WTC11 (cell line): ENCODE results near the gene BRPF1. TPM values are rescaled to one million over a fixed set of nuclear protein-coding genes. Genes with fewer than 3 reads are reported as not detected.
"Not testable (repeated sequence)": the region's sequence is repeated elsewhere in the genome, so short reads cannot be mapped to it uniquely, and the experiment has no call there.

Experiments used
- ATAC-seq: fragments of 200-7000 bp; cut with Tn5 transposase; 2 replicates; pipeline ENCODE4 v1.10.0; 2021; ENCODE audit warnings: mild to moderate bottlenecking, moderate library complexity
- CTCF ChIA-PET: fragments of 300-600 bp; sonication (Branson Sonifier 250); formaldehyde crosslinking; loops from one replicate; lab custom pipeline; 2021; ENCODE audit warnings: antibody characterized with exemption; lab: Charles Lee
- POLR2A ChIA-PET: fragments of 350-600 bp; sonication (Branson Sonifier 250); formaldehyde crosslinking; loops from one replicate; lab custom pipeline; 2021; ENCODE audit warnings: antibody characterized with exemption; lab: Charles Lee
- DNase-seq: peaks from one replicate; pipeline ENCODE4 v3.0.0; 2021; ENCODE audit warnings: low spot score
- H3K27ac Mint-ChIP-seq: 2 replicates; pipeline ENCODE4 v1.8.0; 2021; ENCODE audit warnings: mixed read lengths
- H3K27me3 Mint-ChIP-seq: 2 replicates; pipeline ENCODE4 v1.8.0; 2021; ENCODE audit warnings: low read depth, mild to moderate bottlenecking, moderate library complexity, mixed read lengths
- H3K36me3 Mint-ChIP-seq: 2 replicates; pipeline ENCODE4 v1.8.0; 2021; ENCODE audit warnings: mixed read lengths
- H3K4me1 Mint-ChIP-seq: 2 replicates; pipeline ENCODE4 v1.8.0; 2022; ENCODE audit warnings: mixed read lengths
- H3K4me3 Mint-ChIP-seq: 2 replicates; pipeline ENCODE4 v1.8.0; 2021; ENCODE audit warnings: mild to moderate bottlenecking, moderate library complexity, mixed read lengths
- H3K9me3 Mint-ChIP-seq: 2 replicates; pipeline ENCODE4 v1.8.0; 2021; ENCODE audit warnings: mixed read lengths
- CTCF ChIP-seq: fragments of 200-600 bp; IDR thresholded peaks from 2 replicates; pipeline ENCODE4 v1.8.0; 2022; ENCODE audit warnings: antibody characterized with exemption
- ESRRA ChIP-seq: sonication (generic); formaldehyde crosslinking; IDR thresholded peaks from 2 replicates; pipeline ENCODE4 v1.8.1; 2022; ENCODE audit warnings: mild to moderate bottlenecking, missing genetic modification reagents, borderline replicate concordance
- GABPB1 ChIP-seq: sonication (generic); formaldehyde crosslinking; IDR thresholded peaks from 2 replicates; pipeline ENCODE4 v1.8.1; 2023; ENCODE audit warnings: mild to moderate bottlenecking, missing genetic modification reagents
- GTF2I ChIP-seq: fragments of 250-450 bp; sonication (Bioruptor Pico); conservative IDR thresholded peaks from 2 replicates; pipeline ENCODE4 v1.4.0; 2021; ENCODE audit warnings: mild to moderate bottlenecking
- NR1H2 ChIP-seq: sonication (generic); formaldehyde crosslinking; IDR thresholded peaks from 2 replicates; pipeline ENCODE4 v1.9.0; 2021; ENCODE audit warnings: mild to moderate bottlenecking, moderate library complexity, missing genetic modification reagents
- PREB ChIP-seq: sonication (generic); formaldehyde crosslinking; IDR thresholded peaks from 2 replicates; pipeline ENCODE4 v1.8.1; 2022; ENCODE audit warnings: mild to moderate bottlenecking, missing genetic modification reagents, moderate library complexity, borderline replicate concordance
- SOX15 ChIP-seq: fragments of 250-450 bp; sonication (Bioruptor Pico); IDR thresholded peaks from 2 replicates; pipeline ENCODE4 v1.9.0; 2021; ENCODE audit warnings: mild to moderate bottlenecking
- TEAD1 ChIP-seq: sonication (generic); formaldehyde crosslinking; IDR thresholded peaks from 2 replicates; pipeline ENCODE4 v1.8.0; 2022; ENCODE audit warnings: mild to moderate bottlenecking, missing genetic modification reagents
- USF1 ChIP-seq: sonication (generic); formaldehyde crosslinking; IDR thresholded peaks from 2 replicates; pipeline ENCODE4 v1.8.0; 2022; ENCODE audit warnings: mild to moderate bottlenecking, missing genetic modification reagents
- USF2 ChIP-seq: sonication (generic); formaldehyde crosslinking; IDR thresholded peaks from 2 replicates; pipeline ENCODE4 v1.8.1; 2023; ENCODE audit warnings: mild to moderate bottlenecking, missing genetic modification reagents, moderate library complexity
- ZNF425 ChIP-seq: fragments of 250-450 bp; sonication (Bioruptor Pico); conservative IDR thresholded peaks from 2 replicates; pipeline ENCODE4 v1.9.0; 2021; ENCODE audit warnings: mild to moderate bottlenecking
- ZSCAN18 ChIP-seq: fragments of 250-450 bp; sonication (Bioruptor Pico); IDR thresholded peaks from 2 replicates; pipeline ENCODE4 v2.1.2; 2022; ENCODE audit warnings: mild to moderate bottlenecking, moderate library complexity
- total RNA-seq: library from RNA; stranded (reverse); gene quantifications from 3 replicates; pipeline ENCODE4 v1.2.3, GENCODE V29; 2021

BRPF1 gene
- total RNA-seq, 1 experiment from 2014 or later = 22.8 TPM

GRCh38 chr3:9769426-9770275 lies 38.1 kb downstream of the BRPF1 start, which contains the start of gene CAMK1 (continued):
- TF ChIP-seq ZSCAN18 (CRISPR knock-in tag) (no peak), TEAD1 (0 out of 2 replicates have a peak, but pooled peaks have one; percentile 32), ESRRA (CRISPR knock-in tag) (no peak), PREB (CRISPR knock-in tag) (no peak), NR1H2 (CRISPR knock-in tag) (no peak), SOX15 (no peak), ZNF425 (CRISPR knock-in tag) (no peak), CTCF (no peak), GABPB1 (no peak)

- peak; percentile 8 for ATAC-seq
- H3K9me3 Mint-ChIP-seq = no peaks in the 10 kb centered on the region
- ChIA-PET POLR2A (interaction anchor here (0.6 to 1.5 kb wide), 3 partner anchors 20 to 344 kb away, joined by 3 to 8 read pairs (median 3); partner anchors contain the start of genes ARPC4 and OGG1), CTCF (interaction anchor here (0.9 to 2.8 kb wide), 6 partner anchors 12 to 176 kb away, joined by 3 to 13 read pairs (median 3); partner anchors contain the start of genes ARPC4 and TADA3)
- H3K27ac Mint-ChIP-seq = no peak overlapping the region
- peaks cover 86% of the 10 kb centered on the region for H3K27me3 Mint-ChIP-seq
- H3K4me3 Mint-ChIP-seq = peak overlapping the region; percentile 69
- TF ChIP-seq GTF2I (CRISPR knock-in tag) (peak; percentile 3; the same call in 1 of the 2 replicates), USF2 (CRISPR knock-in tag) (peak; percentile 81), TEAD1 (no peak), USF1 (CRISPR knock-in tag) (peak; percentile 70)
- H3K36me3 Mint-ChIP-seq = no peaks in the 10 kb centered on the region
- no peak for DNase-seq
- H3K4me1 Mint-ChIP-seq = peaks cover 15% of the 10 kb centered on the region
Observed at GRCh38 chr3:9770276-9770812, 38.8 kb downstream of the BRPF1 start.

- H3K4me3 Mint-ChIP-seq = peak overlapping the region; percentile 69
- not testable (repeated sequence) for H3K36me3 Mint-ChIP-seq, DNase-seq, H3K27ac Mint-ChIP-seq, ATAC-seq, H3K9me3 Mint-ChIP-seq
- peaks cover 90% of the 10 kb centered on the region for H3K27me3 Mint-ChIP-seq
- CTCF ChIA-PET = interaction anchor here (1.0 to 2.8 kb wide), 3 partner anchors 12 to 56 kb away, joined by 3 to 13 read pairs (median 3); no protein-coding TSS in a partner anchor
- H3K4me1 Mint-ChIP-seq = peaks cover 12% of the 10 kb centered on the region
- POLR2A ChIA-PET = interaction anchor here (0.6 kb wide), 1 partner anchor 343 kb away, joined by 3 read pairs; no protein-coding TSS in a partner anchor
Observed at GRCh38 chr3:9771007-9771406, 39.5 kb downstream of the BRPF1 start.
